K562 (cell line): Measurements from ENCODE around the gene RPS17. TPM values are rescaled to one million over a fixed set of nuclear protein-coding genes. Genes with fewer than 3 reads are reported as not detected.

Source experiments
- ATAC-seq: fragments of 200-7000 bp; cut with Tn5 transposase; 3 replicates; pipeline ENCODE4 v1.9.1; 2020; ENCODE audit warnings: moderate library complexity
- BruUV-seq: library from RNA; stranded (reverse); fragments of 400-500 nt; replicated peaks from 2 replicates; lab custom pipeline; 2021; lab: Mats Ljungman, UMichigan
- CTCF ChIA-PET: fragments of 300-600 bp; formaldehyde crosslinking; extraction: SDS; loops from one replicate; lab custom pipeline; 2021; ENCODE audit warnings: low intra/inter-chr PET ratio; lab: Yijun Ruan, JAX
- POLR2A ChIA-PET: fragments of 300-600, 350-650 bp; sonication (Branson Sonifier 250); formaldehyde crosslinking; extraction: SDS; loops from one replicate; lab custom pipeline; 2021; ENCODE audit warnings: antibody characterized with exemption, inconsistent platforms; lab: Yijun Ruan, JAX
- DNase-seq, 4 experiments: peaks; one replicate each; pipeline versions ENCODE4 v3.0.0 to v3.0.0-alpha.2; 2011 to 2018; ENCODE audit warnings: low spot score in 3 of 4, mixed read lengths in 3 of 4; ENCODE audit errors: extremely low read depth in 1 of 4
- FAIRE-seq: peaks from 2 replicates; lab custom pipeline; 2011; peaks lifted over from hg19 to GRCh38; lab: Jason Lieb, UNC
- H2AFZ ChIP-seq: 2 replicates; pipeline ENCODE4 v1.6.0; 2011; ENCODE audit warnings: low read depth, low read length, control low read depth, inconsistent platforms
- H3K27ac ChIP-seq: fragments of 200-600 bp; 3 replicates; pipeline ENCODE4 v1.8.0; 2011; ENCODE audit warnings: low read depth, mild to moderate bottlenecking, control low read depth, inconsistent platforms, low read length, moderate library complexity, mixed read lengths; ENCODE audit errors: extremely low read depth
- H3K27me3 ChIP-seq, 2 experiments: fragments of 300-600 bp in 1 of 2; 2 replicates in 1 of 2; 3 replicates in 1 of 2; pipeline versions ENCODE4 v1.6.0 to v1.8.0; 2011; ENCODE audit warnings: inconsistent platforms in 2 of 2, low read length in 2 of 2, mild to moderate bottlenecking in 1 of 2, mixed read lengths in 1 of 2, moderate library complexity in 1 of 2; ENCODE audit not compliant: control insufficient read depth in 2 of 2, insufficient read depth in 2 of 2
- H3K36me3 ChIP-seq: fragments of 300-600 bp; 3 replicates; pipeline ENCODE4 v1.8.0; 2011; ENCODE audit warnings: mild to moderate bottlenecking, low read length, inconsistent platforms; ENCODE audit not compliant: control insufficient read depth, insufficient read depth
- H3K4me1 ChIP-seq, 2 experiments: fragments of 200-600 bp in 1 of 2; replicated peaks in 1 of 2; 2 replicates in 1 of 2; 3 replicates in 1 of 2; pipeline versions ENCODE4 v1.5.1 to v1.8.0; 2011; ENCODE audit warnings: inconsistent platforms in 2 of 2, low read length in 2 of 2, mild to moderate bottlenecking in 1 of 2, mixed read lengths in 1 of 2, moderate library complexity in 1 of 2; ENCODE audit not compliant: control insufficient read depth in 2 of 2, insufficient read depth in 2 of 2
- H3K4me2 ChIP-seq: 2 replicates; pipeline ENCODE4 v1.6.1; 2011; ENCODE audit warnings: low read length, control low read depth, inconsistent platforms, mixed read lengths; ENCODE audit not compliant: insufficient read depth
- H3K4me3 ChIP-seq: fragments of 200-600 bp; sonication (generic), shearing (Covaris generic); 2 replicates; pipeline ENCODE4 v1.5.1; 2016; ENCODE audit warnings: control low read depth, inconsistent platforms
- H3K79me2 ChIP-seq: fragments of 200-600 bp; 3 replicates; pipeline ENCODE4 v1.8.0; 2011; ENCODE audit warnings: low read length, inconsistent platforms; ENCODE audit not compliant: control insufficient read depth, insufficient read depth
- H3K9ac ChIP-seq, 2 experiments: 2 replicates each; pipeline versions ENCODE4 v1.6.0 to v1.6.1; 2011; ENCODE audit warnings: low read depth in 2 of 2, low read length in 2 of 2, control low read depth in 1 of 2, inconsistent platforms in 1 of 2, mild to moderate bottlenecking in 1 of 2, mixed read lengths in 1 of 2; ENCODE audit not compliant: insufficient read depth in 1 of 2
- H3K9me1 ChIP-seq: one replicate; pipeline ENCODE4 v1.6.0; 2011; ENCODE audit warnings: inconsistent platforms, mild to moderate bottlenecking, low read length, moderate library complexity; ENCODE audit not compliant: control insufficient read depth, insufficient read depth
- H3K9me3 ChIP-seq: replicated peaks from 2 replicates; pipeline ENCODE4 v1.5.1; 2011; ENCODE audit warnings: low read depth, low read length, inconsistent platforms; ENCODE audit not compliant: control insufficient read depth, insufficient read depth
- H4K20me1 ChIP-seq: replicated peaks from 2 replicates; pipeline ENCODE4 v1.6.1; 2011; ENCODE audit warnings: low read length, inconsistent platforms, mixed read lengths; ENCODE audit not compliant: control insufficient read depth, insufficient read depth
- CEBPB ChIP-seq: fragments of 450-650 bp; IDR thresholded peaks from 2 replicates; pipeline ENCODE4 v1.6.1; 2016; ENCODE audit warnings: missing genetic modification characterization, missing compliant biosample characterization
- EP300 ChIP-seq: IDR thresholded peaks from 2 replicates; pipeline ENCODE4 v1.6.1; 2012; ENCODE audit warnings: low read length, improper control_type of control experiment
- EZH2 ChIP-seq: IDR thresholded peaks from 2 replicates; pipeline ENCODE4 v1.6.1; 2012; ENCODE audit warnings: low read depth, mild to moderate bottlenecking, inconsistent platforms, low read length, borderline replicate concordance
- JUNB ChIP-seq: fragments of 450-650 bp; formaldehyde crosslinking; conservative IDR thresholded peaks from 2 replicates; pipeline ENCODE4 v1.4.0; 2020; ENCODE audit warnings: mild to moderate bottlenecking
- LARP7 ChIP-seq: fragments of 450-650 bp; IDR thresholded peaks from 2 replicates; pipeline ENCODE4 v1.6.1; 2016
- NFE2L1 ChIP-seq: fragments of 450-650 bp; IDR thresholded peaks from 2 replicates; pipeline ENCODE4 v1.6.1; 2016; ENCODE audit warnings: missing genetic modification characterization, low read depth, mild to moderate bottlenecking, missing compliant biosample characterization, moderate library complexity, borderline replicate concordance
- NFIC ChIP-seq: fragments of 450-650 bp; IDR thresholded peaks from 2 replicates; pipeline ENCODE4 v1.6.1; 2017; ENCODE audit warnings: mild to moderate bottlenecking, inconsistent platforms
- SIN3A ChIP-seq, 2 experiments: fragments of 150-350 bp in 1 of 2; IDR thresholded peaks; 2 replicates each; pipeline ENCODE4 v1.6.1; 2011 to 2016; ENCODE audit warnings: borderline replicate concordance in 2 of 2, low read depth in 2 of 2, low read length in 2 of 2, mild to moderate bottlenecking in 2 of 2, moderate library complexity in 2 of 2; ENCODE audit not compliant: control insufficient read depth in 1 of 2
- SNRNP70 ChIP-seq: fragments of 200-400 bp; formaldehyde crosslinking; optimal IDR thresholded peaks from 2 replicates; pipeline ENCODE3; 2017; ENCODE audit warnings: low read depth, low read length
- TAL1 ChIP-seq: fragments of 450-650 bp; IDR thresholded peaks from 2 replicates; pipeline ENCODE4 v1.6.1; 2016; ENCODE audit warnings: mild to moderate bottlenecking
- TCF7L2 ChIP-seq: fragments of 150-350 bp; IDR thresholded peaks from 2 replicates; pipeline ENCODE4 v1.6.1; 2016; ENCODE audit warnings: low read depth, mild to moderate bottlenecking, low read length, moderate library complexity
- ZNF224 ChIP-seq: sonication (generic); formaldehyde crosslinking; IDR thresholded peaks from 2 replicates; pipeline ENCODE4 v1.8.0; 2022; ENCODE audit warnings: mild to moderate bottlenecking, missing genetic modification reagents
- ZNF696 ChIP-seq: fragments of 250-450 bp; sonication (Bioruptor Pico); conservative IDR thresholded peaks from 2 replicates; pipeline ENCODE4 v1.4.0; 2020; ENCODE audit warnings: mild to moderate bottlenecking, moderate library complexity
- ZNF766 ChIP-seq: fragments of 200-800 bp; sonication (Bioruptor generic); conservative IDR thresholded peaks from 2 replicates; pipeline ENCODE4 v1.6.1; 2016; ENCODE audit warnings: missing genetic modification characterization, missing compliant biosample characterization
- ZSCAN29 ChIP-seq: fragments of 450-650 bp; IDR thresholded peaks from 2 replicates; pipeline ENCODE4 v1.6.1; 2017
- WGBS: fragments of 100-300 bp; shearing (Covaris generic); methylation state at CpG from one replicate; pipeline ENCODE4 v1.1.6; 2016; ENCODE audit warnings: low coverage, mixed read lengths; ENCODE audit not compliant: insufficient coverage; ENCODE audit errors: missing lambda C conversion rate; 5-methylcytosine and 5-hydroxymethylcytosine counted together
- in situ Hi-C: fragments of 300-500 bp; cut with MboI; formaldehyde crosslinking; loops from 4 replicates; pipeline ENCODE4 v1.15.0; 2018; ENCODE audit warnings: inconsistent platforms, mixed read lengths
- intact Hi-C: fragments of 100-400 bp; cut with micrococcal nuclease; formaldehyde crosslinking; loops from 2 replicates; pipeline ENCODE4 v1.14.2; 2022
- polyA plus RNA-seq, 8 experiments: library from polyadenylated mRNA; depleted of rRNA in 4 of 8; stranded (reverse) in 5 of 8; unstranded in 3 of 8; fragments of >200 nt; fragmentation: Nextera tagmentation in 2 of 8; fragmentation: Illumina TruSeq in 1 of 8; extraction: Ambion mirVana in 2 of 8; extraction: Trizol in 1 of 8; gene quantifications; 2 replicates each; pipeline versions ENCODE4 v1.2.1 to v1.2.3, GENCODE V29; 2011 to 2014; ENCODE audit warnings: inconsistent platforms in 1 of 8, missing spikeins in 1 of 8
- total RNA-seq, 7 experiments: library from RNA; depleted of rRNA in 6 of 7; stranded (reverse); fragments of >200 nt in 6 of 7; fragmentation: Illumina TruSeq in 2 of 7; extraction: Trizol in 2 of 7; gene quantifications; 2 replicates each; pipeline versions ENCODE4 v1.2.1 to v1.2.3, GENCODE V29; 2011 to 2021; ENCODE audit warnings: low replicate concordance in 1 of 7
- TF ChIP-seq, protein P1 (sequence below): fragments of 450-650 bp; conservative IDR thresholded peaks from 2 replicates; pipeline ENCODE4 v1.6.1; 2016; ENCODE audit warnings: missing genetic modification characterization, low read depth, mild to moderate bottlenecking, missing compliant biosample characterization, moderate library complexity
- TF ChIP-seq, protein P2 (sequence below), 2 experiments: fragments of 450-650 bp in 1 of 2; sonication (generic) in 1 of 2; formaldehyde crosslinking in 1 of 2; IDR thresholded peaks in 1 of 2; conservative IDR thresholded peaks in 1 of 2; 2 replicates each; pipeline versions ENCODE4 v1.6.1 to v1.8.1; 2016 to 2023; ENCODE audit warnings: mild to moderate bottlenecking in 2 of 2, moderate library complexity in 2 of 2, inconsistent platforms in 1 of 2, missing genetic modification reagents in 1 of 2

RPS17 gene
- total and polyA plus RNA-seq, 9 of the 15 experiments (the other 6 are each of a cell fraction or from before 2014, with no cell fraction given) = 1,988 to 6,515 (median 5,229) TPM

GRCh38 chr15:82580713-82581112, 40.5 kb upstream of the RPS17 start:
- no peaks in the 10 kb centered on the region for H3K9me3 ChIP-seq

DNA sequence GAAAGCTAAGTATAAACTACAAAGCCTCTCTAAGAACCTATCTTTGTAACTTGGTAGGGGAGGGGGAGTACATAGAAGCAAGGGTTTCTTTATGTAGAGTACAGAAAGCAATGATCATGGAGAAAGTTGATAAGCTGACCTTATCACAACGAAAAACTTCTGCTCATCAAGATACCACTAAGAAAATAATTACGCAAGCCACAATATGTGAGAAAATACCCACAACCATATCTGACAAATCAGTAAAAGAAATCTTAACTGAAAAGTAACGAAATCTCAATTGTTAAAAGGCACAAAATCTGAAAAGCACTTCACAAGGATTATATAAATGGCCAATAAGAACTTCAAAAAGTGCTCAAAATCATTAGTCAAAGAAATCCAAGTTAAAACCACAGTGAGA, 35.1 kb upstream of the RPS17 start:
- no peak overlapping the region for H3K27ac ChIP-seq
- no peaks in the 10 kb centered on the region for H3K27me3 ChIP-seq
- peaks cover 10% of the 10 kb centered on the region; the same call in 2 of the 3 replicates for H3K36me3 ChIP-seq
- no peak for FAIRE-seq
- H3K9me3 ChIP-seq = no peaks in the 10 kb centered on the region
- intact Hi-C loops = no loop called here
- peaks cover 22 to 28% of the 10 kb centered on the region in 2 experiments; a peak in 4 of 5 replicates for H3K4me1 ChIP-seq
- no peak overlapping the region for H2AFZ ChIP-seq
- no peak overlapping the region for H3K9ac ChIP-seq
- ChIA-PET CTCF (no interaction called here), POLR2A (interaction anchor here (0.6 to 1.6 kb wide), 3 partner anchors 15 to 545 kb away, joined by 3 to 4 read pairs (median 3); no protein-coding TSS in a partner anchor)
- no peak for ATAC-seq
- peak in 2 of 4 experiments; percentile 29 to 32 for DNase-seq
- WGBS = 13% methylated on average over 3 of the region's 3 CpGs
- in situ Hi-C loops = no loop called here
- H4K20me1 ChIP-seq = peaks cover 10% of the 10 kb centered on the region
- H3K9me1 ChIP-seq = peaks cover 4% of the 10 kb centered on the region
- no TSS peak for BruUV-seq
- no peaks in the 10 kb centered on the region; the same call in 2 of the 3 replicates for H3K79me2 ChIP-seq
- no peak overlapping the region for H3K4me3 ChIP-seq
- H3K4me2 ChIP-seq = no peak overlapping the region
- no peak for TF ChIP-seq JUNB
- TF ChIP-seq EZH2 = no peak
- TF ChIP-seq TAL1 = peak; percentile 56
- no peak for TF ChIP-seq SNRNP70
- TF ChIP-seq, protein P1, sequence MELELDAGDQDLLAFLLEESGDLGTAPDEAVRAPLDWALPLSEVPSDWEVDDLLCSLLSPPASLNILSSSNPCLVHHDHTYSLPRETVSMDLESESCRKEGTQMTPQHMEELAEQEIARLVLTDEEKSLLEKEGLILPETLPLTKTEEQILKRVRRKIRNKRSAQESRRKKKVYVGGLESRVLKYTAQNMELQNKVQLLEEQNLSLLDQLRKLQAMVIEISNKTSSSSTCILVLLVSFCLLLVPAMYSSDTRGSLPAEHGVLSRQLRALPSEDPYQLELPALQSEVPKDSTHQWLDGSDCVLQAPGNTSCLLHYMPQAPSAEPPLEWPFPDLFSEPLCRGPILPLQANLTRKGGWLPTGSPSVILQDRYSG = no peak
- no peak for TF ChIP-seq ZSCAN29
- no peak for TF ChIP-seq LARP7
- peak; percentile 47; the same call in 1 of the 2 replicates for TF ChIP-seq EP300
- no peak for TF ChIP-seq ZNF224 (CRISPR knock-in tag)
- TF ChIP-seq SIN3A (IDR thresholded peaks at IDR 0.05; ENCODE audit: borderline replicate concordance in 2 of 2, control insufficient read depth in 1 of 2, low read depth in 2 of 2, low read length in 2 of 2) = no peak
- no peak for TF ChIP-seq NFIC
- TF ChIP-seq TCF7L2 = no peak
- TF ChIP-seq NFE2L1 (tag) = no peak

More at GRCh38 chr15:82580713-82581112, 40.5 kb upstream of the RPS17 start:
- no peaks in the 10 kb centered on the region for H3K27me3 ChIP-seq
- ATAC-seq (no peak), DNase-seq (no peak), FAIRE-seq (no peak)
- ChIA-PET CTCF (no interaction called here), POLR2A (no interaction called here)
- WGBS = 86% methylated on average over 1 of the region's 2 CpGs
- no peak overlapping the region for H2AFZ ChIP-seq
- H3K9me1 ChIP-seq = no peaks in the 10 kb centered on the region
- no peaks in the 10 kb centered on the region for H3K4me1 ChIP-seq
- H3K9ac ChIP-seq = no peak overlapping the region
- in situ Hi-C loops = no loop called here
- no peak overlapping the region for H3K4me2 ChIP-seq
- no peak for TF ChIP-seq ZNF696 (CRISPR knock-in tag)
- no peak for TF ChIP-seq ZNF766 (CRISPR knock-in tag)
- TF ChIP-seq, protein P2, sequence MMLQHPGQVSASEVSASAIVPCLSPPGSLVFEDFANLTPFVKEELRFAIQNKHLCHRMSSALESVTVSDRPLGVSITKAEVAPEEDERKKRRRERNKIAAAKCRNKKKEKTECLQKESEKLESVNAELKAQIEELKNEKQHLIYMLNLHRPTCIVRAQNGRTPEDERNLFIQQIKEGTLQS (IDR thresholded peaks at IDR 0.05) = peak; percentile 23; the same call in 1 of the 2 replicates
- TF ChIP-seq, protein P2 (CRISPR knock-in tag; conservative IDR thresholded peaks at IDR 0.05) = no peak
- TF ChIP-seq CEBPB (tag) = peak; percentile 62
- no TSS peak for BruUV-seq
- H3K79me2 ChIP-seq = no peaks in the 10 kb centered on the region
- no peaks in the 10 kb centered on the region for H3K36me3 ChIP-seq
- no peak overlapping the region for H3K27ac ChIP-seq
- intact Hi-C loops = no loop called here
- H4K20me1 ChIP-seq = no peaks in the 10 kb centered on the region
- H3K4me3 ChIP-seq = no peak overlapping the region
